ENCODE data around the gene NCS1.
A peak's percentile ranks its signal among the peaks of the same experiment; 100 is the strongest.

Gene NCS1

GRCh38 chr9:130147910-130148309 lies 24.3 kb upstream of the NCS1 start:
- DNase-seq: no peak

GRCh38 chr9:130149031-130149430 lies 23.2 kb upstream of the NCS1 start:
- DNase-seq: no peak

- no peak for DNase-seq
Measured at GRCh38 chr9:130149654-130150286, 22.4 kb upstream of the NCS1 start.

GRCh38 chr9:130150779-130151382 lies 21.3 kb upstream of the NCS1 start:
- DNase-seq: peak; percentile 78

- DNase-seq: no peak
Measured at GRCh38 chr9:130154816-130155215, 17.4 kb upstream of the NCS1 start.

GRCh38 chr9:130155647-130156046 lies 16.6 kb upstream of the NCS1 start:
- DNase-seq: no peak

GRCh38 chr9:130156672-130157071 lies 15.5 kb upstream of the NCS1 start:
- DNase-seq: no peak

- DNase-seq: no peak
Measured at GRCh38 chr9:130157079-130157478, 15.1 kb upstream of the NCS1 start.

- DNase-seq: no peak
Measured at GRCh38 chr9:130158001-130158400, 14.2 kb upstream of the NCS1 start.

GRCh38 chr9:130159057-130159456 lies 13.1 kb upstream of the NCS1 start:
- DNase-seq: no peak

GRCh38 chr9:130159915-130160670 lies 12.1 kb upstream of the NCS1 start:
- no peak for DNase-seq

- no peak for DNase-seq
Measured at GRCh38 chr9:130160862-130161470, 11.2 kb upstream of the NCS1 start.

- no peak for DNase-seq
Measured at GRCh38 chr9:130165579-130165978, 6.6 kb upstream of the NCS1 start.

GRCh38 chr9:130166399-130166798 lies 5.8 kb upstream of the NCS1 start:
- DNase-seq: no peak

GRCh38 chr9:130167927-130168326 lies 4.3 kb upstream of the NCS1 start:
- no peak for DNase-seq

- no peak for DNase-seq
Measured at GRCh38 chr9:130171226-130172148, 717 bp upstream of the NCS1 start.

- DNase-seq: peak; percentile 40
Measured at GRCh38 chr9:130172858-130173665, 858 bp downstream of the NCS1 start.

GRCh38 chr9:130173666-130173983 lies 1.4 kb downstream of the NCS1 start:
- no peak for DNase-seq

GRCh38 chr9:130174025-130174424 lies 1.8 kb downstream of the NCS1 start:
- DNase-seq: no peak

- DNase-seq: no peak
Measured at GRCh38 chr9:130174920-130175321, 2.7 kb downstream of the NCS1 start.

- DNase-seq: no peak
Measured at GRCh38 chr9:130175355-130175754, 3.2 kb downstream of the NCS1 start.

GRCh38 chr9:130176760-130177159 lies 4.6 kb downstream of the NCS1 start:
- DNase-seq: no peak

Measured in fibroblast of skin of back (primary cell).